Left cardiac atrium (tissue), 4 donors: Measurements from ENCODE around the gene SUPT4H1. TPM values are rescaled to one million over a fixed set of nuclear protein-coding genes. Genes with fewer than 3 reads are reported as not detected.
"Not testable (repeated sequence)": the region's sequence is repeated elsewhere in the genome, so short reads cannot be mapped to it uniquely, and the experiment has no call there.

Source experiments
- ATAC-seq, 2 donors: fragments of 200-7000 bp; cut with Tn5 transposase; one replicate each; pipeline ENCODE4 v1.9.1; 2020; ENCODE audit warnings: mild to moderate bottlenecking in 2 of 2, moderate library complexity in 2 of 2
- DNase-seq: peaks from one replicate; pipeline ENCODE4 v3.0.0-alpha.2; 2020
- intact Hi-C, 2 donors: fragments of 100-400 bp; cut with DNase I; formaldehyde crosslinking; loops; one replicate each; pipeline versions ENCODE4 v1.14.1 to v1.15.1; 2022 to 2023
- total RNA-seq, 2 donors: library from RNA; stranded (reverse); fragmentation: NEBNext Ultra II Directional; extraction: Animal tissue kit (Norgen Biotek cat#: 25700); gene quantifications; one replicate each; pipeline ENCODE4 v1.2.1, GENCODE V29; 2021
- donor health status: DM: no; HTN: yes; CAD: no.
- donor health status: DM: no; HTN: yes; CAD: no; lungs with severe emphysema.
- donor health status: DM: yes; HTN: yes; CAD: no.
- donor health status: Dilated cardiomyopathy.

SUPT4H1 gene
- total RNA-seq, 2 donors from 2014 or later, result 49.4 to 60.6 TPM

- intact Hi-C loops, result no loop called here
- no peak for ATAC-seq
- DNase-seq, result no peak
Observed at GRCh38 chr17:58345500-58345899, 6.5 kb downstream of the SUPT4H1 start.

GRCh38 chr17:58344791-58345157 is 7.2 kb downstream of the SUPT4H1 start:
- peak; percentile 28 to 55 for ATAC-seq
- intact Hi-C loops, result no loop called here
- DNase-seq, result no peak

- DNase-seq (no peak), ATAC-seq (peak; percentile 60 to 89)
- intact Hi-C loops, result no loop called here
Observed at GRCh38 chr17:58344047-58344790, 7.8 kb downstream of the SUPT4H1 start.

GRCh38 chr17:58343131-58343530 is 8.9 kb downstream of the SUPT4H1 start:
- intact Hi-C loops, result no loop called here
- DNase-seq (no peak), ATAC-seq (no peak)

GRCh38 chr17:58341861-58342475 is 10.0 kb downstream of the SUPT4H1 start:
- intact Hi-C loops, result no loop called here
- no peak for DNase-seq
- ATAC-seq, result no peak

GRCh38 chr17:58341136-58341860 is 10.7 kb downstream of the SUPT4H1 start:
- DNase-seq, intact Hi-C loops, ATAC-seq: not testable (repeated sequence)

GRCh38 chr17:58340405-58340876 is 11.6 kb downstream of the SUPT4H1 start:
- intact Hi-C loops, result no loop called here
- DNase-seq (no peak), ATAC-seq (no peak)

- ATAC-seq (no peak), DNase-seq (no peak)
- intact Hi-C loops, result no loop called here
Observed at GRCh38 chr17:58339755-58340404, 12.1 kb downstream of the SUPT4H1 start.

- DNase-seq (peak; percentile 51), ATAC-seq (peak in 1 of 2 donors; percentile 73)
- intact Hi-C loops, result no loop called here
Observed at GRCh38 chr17:58338841-58339754, 12.9 kb downstream of the SUPT4H1 start.

GRCh38 chr17:58338454-58338840 is 13.6 kb downstream of the SUPT4H1 start:
- intact Hi-C loops, result no loop called here
- peak in 1 of 2 donors; percentile 1 for ATAC-seq
- DNase-seq, result no peak

- DNase-seq (peak; percentile 77), ATAC-seq (peak; percentile 84 to 91)
- intact Hi-C loops, result no loop called here
Observed at GRCh38 chr17:58337600-58338453, 14.2 kb downstream of the SUPT4H1 start.

- ATAC-seq (no peak), DNase-seq (no peak)
- intact Hi-C loops, result no loop called here
Observed at GRCh38 chr17:58337210-58337599, 14.8 kb downstream of the SUPT4H1 start.

- ATAC-seq, result peak in 1 of 2 donors; percentile 2
Observed at GRCh38 chr17:58336456-58337209, 15.4 kb downstream of the SUPT4H1 start.

GRCh38 chr17:58335779-58336455 is 16.1 kb downstream of the SUPT4H1 start:
- no peak for DNase-seq

More at GRCh38 chr17:58336456-58337209, 15.4 kb downstream of the SUPT4H1 start:
- no peak for DNase-seq
- intact Hi-C loops, result no loop called here

GRCh38 chr17:58335061-58335731 is 16.8 kb downstream of the SUPT4H1 start:
- no peak for DNase-seq
- intact Hi-C loops, result no loop called here
- no peak for ATAC-seq

More at GRCh38 chr17:58335779-58336455, 16.1 kb downstream of the SUPT4H1 start:
- ATAC-seq, result no peak
- intact Hi-C loops, result no loop called here

GRCh38 chr17:58334661-58335060 is 17.3 kb downstream of the SUPT4H1 start:
- intact Hi-C loops, result no loop called here
- ATAC-seq, result no peak
- no peak for DNase-seq
